HL-60 (cell line): ENCODE results near the gene ANO1.

Source experiments
- CTCF ChIP-seq: IDR thresholded peaks from one replicate; pipeline ENCODE4 v1.5.1; 2011; ENCODE audit warnings: low read length, control low read depth, inconsistent platforms; ENCODE audit not compliant: insufficient read depth
- POLR2AphosphoS5 ChIP-seq: IDR thresholded peaks from 2 replicates; pipeline ENCODE4 v1.6.1; 2012; ENCODE audit warnings: low read depth
- TF ChIP-seq, protein P1 (sequence below): IDR thresholded peaks from 2 replicates; pipeline ENCODE4 v1.6.1; 2012; ENCODE audit warnings: low read depth; ENCODE audit not compliant: insufficient replicate concordance

DNA sequence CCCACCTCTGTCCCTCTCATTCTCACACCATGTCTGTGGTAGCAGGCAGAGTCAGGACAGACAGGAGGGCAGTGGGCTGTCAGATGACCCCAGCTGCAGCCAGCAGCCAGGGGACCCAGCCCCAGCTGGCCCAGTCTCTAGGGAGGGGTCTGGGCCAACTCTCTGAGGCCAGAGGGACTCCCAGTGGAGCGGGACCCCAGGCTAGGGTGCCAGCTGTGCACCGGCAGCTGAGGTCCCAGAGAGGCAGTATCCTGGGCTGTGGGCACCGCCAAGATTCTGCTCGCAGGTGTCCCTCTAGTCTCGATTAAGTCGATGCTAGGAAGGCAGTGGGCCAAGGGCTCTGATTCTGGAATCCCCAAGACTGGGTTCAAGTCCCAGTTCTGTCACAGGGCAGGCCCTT is 108.3 kb downstream of the ANO1 start:
- TF ChIP-seq CTCF (no peak), POLR2AphosphoS5 (no peak)
- TF ChIP-seq, protein P1, sequence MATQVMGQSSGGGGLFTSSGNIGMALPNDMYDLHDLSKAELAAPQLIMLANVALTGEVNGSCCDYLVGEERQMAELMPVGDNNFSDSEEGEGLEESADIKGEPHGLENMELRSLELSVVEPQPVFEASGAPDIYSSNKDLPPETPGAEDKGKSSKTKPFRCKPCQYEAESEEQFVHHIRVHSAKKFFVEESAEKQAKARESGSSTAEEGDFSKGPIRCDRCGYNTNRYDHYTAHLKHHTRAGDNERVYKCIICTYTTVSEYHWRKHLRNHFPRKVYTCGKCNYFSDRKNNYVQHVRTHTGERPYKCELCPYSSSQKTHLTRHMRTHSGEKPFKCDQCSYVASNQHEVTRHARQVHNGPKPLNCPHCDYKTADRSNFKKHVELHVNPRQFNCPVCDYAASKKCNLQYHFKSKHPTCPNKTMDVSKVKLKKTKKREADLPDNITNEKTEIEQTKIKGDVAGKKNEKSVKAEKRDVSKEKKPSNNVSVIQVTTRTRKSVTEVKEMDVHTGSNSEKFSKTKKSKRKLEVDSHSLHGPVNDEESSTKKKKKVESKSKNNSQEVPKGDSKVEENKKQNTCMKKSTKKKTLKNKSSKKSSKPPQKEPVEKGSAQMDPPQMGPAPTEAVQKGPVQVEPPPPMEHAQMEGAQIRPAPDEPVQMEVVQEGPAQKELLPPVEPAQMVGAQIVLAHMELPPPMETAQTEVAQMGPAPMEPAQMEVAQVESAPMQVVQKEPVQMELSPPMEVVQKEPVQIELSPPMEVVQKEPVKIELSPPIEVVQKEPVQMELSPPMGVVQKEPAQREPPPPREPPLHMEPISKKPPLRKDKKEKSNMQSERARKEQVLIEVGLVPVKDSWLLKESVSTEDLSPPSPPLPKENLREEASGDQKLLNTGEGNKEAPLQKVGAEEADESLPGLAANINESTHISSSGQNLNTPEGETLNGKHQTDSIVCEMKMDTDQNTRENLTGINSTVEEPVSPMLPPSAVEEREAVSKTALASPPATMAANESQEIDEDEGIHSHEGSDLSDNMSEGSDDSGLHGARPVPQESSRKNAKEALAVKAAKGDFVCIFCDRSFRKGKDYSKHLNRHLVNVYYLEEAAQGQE = no peak
